ENCODE data around the gene CALD1.

CALD1 gene

DNA sequence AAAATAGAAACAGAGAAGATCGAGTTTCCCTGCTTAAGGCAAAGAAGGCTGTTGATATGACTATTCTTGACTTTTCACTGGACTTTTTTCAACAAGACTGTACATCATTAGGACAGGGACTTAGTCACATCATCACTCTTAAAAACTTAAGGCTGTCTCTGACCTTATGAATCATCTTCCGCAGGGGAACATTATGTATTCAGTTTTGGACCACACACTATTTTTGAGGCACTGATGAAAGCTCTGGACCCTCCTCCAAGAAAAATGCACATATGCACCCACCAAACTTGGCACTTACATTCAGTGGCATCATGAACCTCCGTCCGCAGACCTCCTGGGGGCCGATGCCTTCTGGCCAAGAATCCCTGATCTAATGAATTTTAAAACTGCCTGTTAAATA, 96.4 kb downstream of the CALD1 start:
- H3K36me3 ChIP-seq (ENCODE audit: control insufficient read depth in 1 of 2, insufficient read depth in 2 of 2, low read length in 2 of 2): peaks cover 13 to 22% of the 10 kb centered on the region in 2 experiments
- H3K4me2 ChIP-seq (ENCODE audit: low read length): no peak overlapping the region
- H3K79me2 ChIP-seq (ENCODE audit: control insufficient read depth, insufficient read depth, low read length, poor library complexity): no peaks in the 10 kb centered on the region
- no peak overlapping the region for H3K27ac ChIP-seq (ENCODE audit: low read depth, low read length)
- H2BK120ac ChIP-seq (ENCODE audit: insufficient read depth, low read length, poor library complexity): no peak overlapping the region
- peaks cover 0 to 4% of the 10 kb centered on the region in 2 experiments for H3K4me1 ChIP-seq (ENCODE audit: control insufficient read depth in 1 of 2, insufficient read depth in 2 of 2, low read length in 2 of 2)
- no peak overlapping the region for H4K91ac ChIP-seq (ENCODE audit: low read depth, low read length)
- no peak overlapping the region for H2BK12ac ChIP-seq (ENCODE audit: low read length)
- H2AK5ac ChIP-seq (ENCODE audit: low read length): no peak overlapping the region
- H3K4me3 ChIP-seq (ENCODE audit: low read depth, low read length): no peak overlapping the region
- no peak overlapping the region for H2AFZ ChIP-seq (ENCODE audit: insufficient read depth, low read length, poor library complexity)
- H3K14ac ChIP-seq (ENCODE audit: low read length): no peak overlapping the region
- H3K27me3 ChIP-seq (ENCODE audit: insufficient read depth, low read length): no peaks in the 10 kb centered on the region
- DNase-seq: no peak
- no peak overlapping the region for H4K8ac ChIP-seq (ENCODE audit: low read depth, low read length)
- H3K79me1 ChIP-seq (ENCODE audit: low read length): no peaks in the 10 kb centered on the region
- no peak overlapping the region for H2BK5ac ChIP-seq (ENCODE audit: low read depth, low read length, poor library complexity)
- WGBS (ENCODE audit: extremely low coverage, insufficient coverage, insufficient read length): no CpG with 5 or more reads among the region's 5 CpGs
- H3K23ac ChIP-seq (ENCODE audit: low read length): no peak overlapping the region
- no peak overlapping the region for H3K9ac ChIP-seq (ENCODE audit: low read length)
- H3K9me3 ChIP-seq (ENCODE audit: insufficient read depth, low read depth, low read length): no peaks in the 10 kb centered on the region
- no peak overlapping the region for H4K12ac ChIP-seq (ENCODE audit: low read depth, low read length)
- no peak overlapping the region for H3K18ac ChIP-seq (ENCODE audit: low read length)
- H3K4ac ChIP-seq (ENCODE audit: low read depth, low read length): peak overlapping the region; percentile 86

DNA sequence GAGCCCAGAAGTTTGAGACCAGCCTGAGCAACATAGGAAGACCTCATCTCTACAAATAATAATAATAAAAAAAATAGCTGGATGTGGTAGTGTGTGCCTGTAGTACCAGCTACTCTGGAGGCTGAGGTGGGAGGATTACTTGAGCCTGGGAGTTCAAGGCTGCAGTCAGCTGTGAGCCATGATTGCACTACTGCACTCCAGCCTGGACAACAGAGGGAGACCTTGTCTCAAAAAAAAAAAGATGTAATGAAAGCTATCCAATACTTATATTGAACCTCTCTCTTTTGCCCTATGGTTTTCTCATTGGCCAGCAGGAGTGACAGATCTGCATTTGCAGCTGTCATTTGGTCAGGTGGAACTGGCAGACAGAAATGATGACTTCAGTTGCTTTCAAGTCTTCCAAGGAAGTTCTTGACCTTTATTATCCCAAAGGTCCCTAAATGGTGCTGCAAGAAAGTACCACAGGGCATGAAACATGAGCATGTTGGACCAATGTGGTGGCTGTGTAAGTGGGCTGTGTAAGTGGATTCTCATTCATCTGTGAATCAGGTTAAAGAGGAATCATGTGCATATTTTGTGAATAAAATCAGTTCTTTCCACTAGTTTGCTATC, 99.4 kb downstream of the CALD1 start:
- H4K12ac ChIP-seq (ENCODE audit: low read depth, low read length): no peak overlapping the region
- no peak overlapping the region for H2AFZ ChIP-seq (ENCODE audit: insufficient read depth, low read length, poor library complexity)
- no peak overlapping the region for H4K91ac ChIP-seq (ENCODE audit: low read depth, low read length)
- H3K4me2 ChIP-seq (ENCODE audit: low read length): no peak overlapping the region
- no peak overlapping the region for H3K23ac ChIP-seq (ENCODE audit: low read length)
- no peaks in the 10 kb centered on the region for H3K9me3 ChIP-seq (ENCODE audit: insufficient read depth, low read depth, low read length)
- H4K8ac ChIP-seq (ENCODE audit: low read depth, low read length): no peak overlapping the region
- no peak overlapping the region for H2BK12ac ChIP-seq (ENCODE audit: low read length)
- no peak overlapping the region for H2BK5ac ChIP-seq (ENCODE audit: low read depth, low read length, poor library complexity)
- no peaks in the 10 kb centered on the region for H3K79me1 ChIP-seq (ENCODE audit: low read length)
- peak overlapping the region; percentile 55 for H3K4ac ChIP-seq (ENCODE audit: low read depth, low read length)
- peaks cover 0 to 2% of the 10 kb centered on the region in 2 experiments for H3K4me1 ChIP-seq (ENCODE audit: control insufficient read depth in 1 of 2, insufficient read depth in 2 of 2, low read length in 2 of 2)
- no peak overlapping the region for H2AK5ac ChIP-seq (ENCODE audit: low read length)
- H3K79me2 ChIP-seq (ENCODE audit: control insufficient read depth, insufficient read depth, low read length, poor library complexity): no peaks in the 10 kb centered on the region
- H3K9ac ChIP-seq (ENCODE audit: low read length): no peak overlapping the region
- H3K27me3 ChIP-seq (ENCODE audit: insufficient read depth, low read length): no peaks in the 10 kb centered on the region
- no peak overlapping the region for H3K14ac ChIP-seq (ENCODE audit: low read length)
- H3K27ac ChIP-seq (ENCODE audit: low read depth, low read length): no peak overlapping the region
- H2BK120ac ChIP-seq (ENCODE audit: insufficient read depth, low read length, poor library complexity): no peak overlapping the region
- H3K36me3 ChIP-seq (ENCODE audit: control insufficient read depth in 1 of 2, insufficient read depth in 2 of 2, low read length in 2 of 2): peaks cover 11 to 16% of the 10 kb centered on the region in 2 experiments
- DNase-seq: no peak
- no peak overlapping the region for H3K18ac ChIP-seq (ENCODE audit: low read length)
- H3K4me3 ChIP-seq (ENCODE audit: low read depth, low read length): no peak overlapping the region

DNA sequence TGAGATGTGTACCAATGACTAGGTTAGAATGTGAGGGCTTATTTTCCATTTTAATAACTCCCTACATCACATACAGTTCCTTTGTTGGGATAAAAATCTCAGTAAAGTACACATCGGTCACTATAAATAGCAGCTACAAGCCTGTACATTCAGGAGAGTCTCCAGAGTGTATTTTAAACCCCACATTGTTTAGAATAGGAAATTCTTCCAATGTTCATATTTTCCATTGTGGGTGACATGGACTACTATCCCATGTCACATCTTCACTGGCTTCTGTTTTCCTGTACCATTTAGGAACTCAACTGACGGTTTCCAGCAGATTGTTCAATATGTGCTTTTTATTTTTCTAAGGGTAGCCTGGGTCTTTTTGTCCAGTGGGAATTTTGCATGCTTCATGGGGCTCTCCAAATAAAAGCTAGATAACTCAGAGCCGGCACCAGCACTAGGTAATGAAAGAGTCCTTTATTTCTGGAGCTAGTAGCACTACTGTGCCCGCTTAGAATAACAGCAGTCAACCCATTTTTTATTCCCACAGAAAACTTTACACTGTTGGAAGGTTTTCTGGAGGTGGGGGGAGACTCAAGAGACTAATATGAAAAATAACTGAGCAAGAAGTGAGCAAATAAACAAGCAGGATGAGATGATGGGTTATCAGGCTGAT, 100.5 kb downstream of the CALD1 start:
- H2AK5ac ChIP-seq (ENCODE audit: low read length): no peak overlapping the region
- H3K36me3 ChIP-seq (ENCODE audit: control insufficient read depth in 1 of 2, insufficient read depth in 2 of 2, low read length in 2 of 2): peaks cover 6 to 14% of the 10 kb centered on the region in 2 experiments
- no peak overlapping the region for H4K91ac ChIP-seq (ENCODE audit: low read depth, low read length)
- H3K4me3 ChIP-seq (ENCODE audit: low read depth, low read length): no peak overlapping the region
- DNase-seq: no peak
- H3K4me2 ChIP-seq (ENCODE audit: low read length): no peak overlapping the region
- H2BK5ac ChIP-seq (ENCODE audit: low read depth, low read length, poor library complexity): no peak overlapping the region
- no peak overlapping the region for H2BK120ac ChIP-seq (ENCODE audit: insufficient read depth, low read length, poor library complexity)
- H2AFZ ChIP-seq (ENCODE audit: insufficient read depth, low read length, poor library complexity): no peak overlapping the region
- no peak overlapping the region for H2BK12ac ChIP-seq (ENCODE audit: low read length)
- no peak overlapping the region for H3K9ac ChIP-seq (ENCODE audit: low read length)
- no peaks in the 10 kb centered on the region for H3K27me3 ChIP-seq (ENCODE audit: insufficient read depth, low read length)
- no peak overlapping the region for H3K23ac ChIP-seq (ENCODE audit: low read length)
- no peak overlapping the region for H3K27ac ChIP-seq (ENCODE audit: low read depth, low read length)
- no peak overlapping the region for H3K14ac ChIP-seq (ENCODE audit: low read length)
- no CpG with 5 or more reads among the region's 4 CpGs for WGBS (ENCODE audit: extremely low coverage, insufficient coverage, insufficient read length)
- H3K4me1 ChIP-seq (ENCODE audit: control insufficient read depth in 1 of 2, insufficient read depth in 2 of 2, low read length in 2 of 2): peaks cover 0 to 2% of the 10 kb centered on the region in 2 experiments
- H3K4ac ChIP-seq (ENCODE audit: low read depth, low read length): no peak overlapping the region
- no peak overlapping the region for H3K18ac ChIP-seq (ENCODE audit: low read length)
- no peak overlapping the region for H4K8ac ChIP-seq (ENCODE audit: low read depth, low read length)
- H4K12ac ChIP-seq (ENCODE audit: low read depth, low read length): no peak overlapping the region
- H3K79me1 ChIP-seq (ENCODE audit: low read length): no peaks in the 10 kb centered on the region
- no peaks in the 10 kb centered on the region for H3K9me3 ChIP-seq (ENCODE audit: insufficient read depth, low read depth, low read length)
- H3K79me2 ChIP-seq (ENCODE audit: control insufficient read depth, insufficient read depth, low read length, poor library complexity): no peaks in the 10 kb centered on the region

DNA sequence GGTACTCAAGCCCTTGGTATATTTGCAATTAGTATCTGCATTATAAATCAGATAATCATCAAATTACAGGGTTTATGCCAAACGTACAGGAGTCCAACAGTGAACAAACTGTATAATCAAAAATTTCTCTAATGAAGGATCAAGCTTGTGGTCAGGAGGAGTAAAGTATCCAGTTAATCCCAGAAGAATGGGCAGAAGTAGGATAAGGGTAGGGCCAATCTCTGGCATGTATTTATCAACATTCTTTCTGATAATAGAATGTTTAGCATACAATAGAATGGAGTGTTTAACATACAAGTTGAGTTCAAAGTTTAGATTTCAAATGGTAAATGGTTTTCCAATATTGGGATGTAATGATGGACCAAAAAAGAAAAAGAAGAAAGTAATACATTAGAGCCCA, 103.0 kb downstream of the CALD1 start:
- no peaks in the 10 kb centered on the region for H3K27me3 ChIP-seq (ENCODE audit: insufficient read depth, low read length)
- H3K4me3 ChIP-seq (ENCODE audit: low read depth, low read length): no peak overlapping the region
- H4K91ac ChIP-seq (ENCODE audit: low read depth, low read length): no peak overlapping the region
- H3K9ac ChIP-seq (ENCODE audit: low read length): no peak overlapping the region
- H2BK120ac ChIP-seq (ENCODE audit: insufficient read depth, low read length, poor library complexity): no peak overlapping the region
- no peak overlapping the region for H3K4ac ChIP-seq (ENCODE audit: low read depth, low read length)
- no peak overlapping the region for H2BK12ac ChIP-seq (ENCODE audit: low read length)
- peak in 1 of 2 donors; percentile 63 for DNase-seq
- no peaks in the 10 kb centered on the region for H3K79me2 ChIP-seq (ENCODE audit: control insufficient read depth, insufficient read depth, low read length, poor library complexity)
- no peak overlapping the region for H3K4me2 ChIP-seq (ENCODE audit: low read length)
- no peak overlapping the region for H3K18ac ChIP-seq (ENCODE audit: low read length)
- H4K12ac ChIP-seq (ENCODE audit: low read depth, low read length): no peak overlapping the region
- H3K14ac ChIP-seq (ENCODE audit: low read length): no peak overlapping the region
- no peak overlapping the region for H2AFZ ChIP-seq (ENCODE audit: insufficient read depth, low read length, poor library complexity)
- no peak overlapping the region for H2BK5ac ChIP-seq (ENCODE audit: low read depth, low read length, poor library complexity)
- peaks cover 2 to 15% of the 10 kb centered on the region in 2 experiments for H3K36me3 ChIP-seq (ENCODE audit: control insufficient read depth in 1 of 2, insufficient read depth in 2 of 2, low read length in 2 of 2)
- H3K79me1 ChIP-seq (ENCODE audit: low read length): no peaks in the 10 kb centered on the region
- no peak overlapping the region for H3K23ac ChIP-seq (ENCODE audit: low read length)
- H3K9me3 ChIP-seq (ENCODE audit: insufficient read depth, low read depth, low read length): peaks cover 1% of the 10 kb centered on the region
- H3K4me1 ChIP-seq (ENCODE audit: control insufficient read depth in 1 of 2, insufficient read depth in 2 of 2, low read length in 2 of 2): peaks cover 5 to 7% of the 10 kb centered on the region in 2 experiments
- H2AK5ac ChIP-seq (ENCODE audit: low read length): no peak overlapping the region
- H4K8ac ChIP-seq (ENCODE audit: low read depth, low read length): no peak overlapping the region
- no CpG with 5 or more reads among the region's 1 CpG for WGBS (ENCODE audit: extremely low coverage, insufficient coverage, insufficient read length)
- no peak overlapping the region for H3K27ac ChIP-seq (ENCODE audit: low read depth, low read length)
